H1 (cell line): Measurements from ENCODE around the gene PCDHA1. TPM values are rescaled to one million over a fixed set of nuclear protein-coding genes. Genes with fewer than 3 reads are reported as not detected.
A peak's percentile ranks its signal among the peaks of the same experiment; 100 is the strongest.

Experiments used
- CTCF ChIA-PET: fragments of 300-600 bp; sonication (Branson Sonifier 250); formaldehyde crosslinking; loops from one replicate; lab custom pipeline; 2021; ENCODE audit not compliant: partially characterized antibody; lab: Charles Lee
- POLR2A ChIA-PET: fragments of 300-600 bp; sonication (Branson Sonifier 250); formaldehyde crosslinking; loops from one replicate; lab custom pipeline; 2021; ENCODE audit warnings: inconsistent platforms; ENCODE audit not compliant: partially characterized antibody; lab: Charles Lee
- DNase-seq, 2 experiments: peaks; one replicate each; pipeline versions ENCODE4 v3.0.0 to v3.0.0-alpha.2; 2010 to 2022; ENCODE audit warnings: low spot score in 2 of 2, low read depth in 1 of 2, mixed read lengths in 1 of 2
- FAIRE-seq: peaks from 2 replicates; lab custom pipeline; 2011; peaks lifted over from hg19 to GRCh38; lab: Jason Lieb, UNC
- H2AFZ ChIP-seq: 2 replicates; pipeline ENCODE4 v1.8.1; 2012; ENCODE audit warnings: low read length, inconsistent platforms
- H2AK5ac ChIP-seq: 2 replicates; pipeline ENCODE4 v1.6.1; 2013; ENCODE audit warnings: low read depth, low read length
- H2BK120ac ChIP-seq: replicated peaks from 2 replicates; pipeline ENCODE3; 2013; ENCODE audit warnings: low read depth, low read length, inconsistent platforms
- H2BK12ac ChIP-seq: 2 replicates; pipeline ENCODE4 v1.6.1; 2013; ENCODE audit warnings: low read depth, low read length
- H2BK15ac ChIP-seq: 2 replicates; pipeline ENCODE4 v1.6.1; 2013; ENCODE audit warnings: low read length
- H2BK20ac ChIP-seq: 2 replicates; pipeline ENCODE4 v1.6.1; 2013; ENCODE audit warnings: low read length
- H2BK5ac ChIP-seq: 2 replicates; pipeline ENCODE4 v1.6.1; 2013; ENCODE audit warnings: low read depth, low read length
- H3K14ac ChIP-seq: 2 replicates; pipeline ENCODE4 v1.6.1; 2013; ENCODE audit warnings: inconsistent platforms; ENCODE audit not compliant: insufficient read length
- H3K18ac ChIP-seq: 2 replicates; pipeline ENCODE4 v1.6.1; 2013; ENCODE audit warnings: low read length; ENCODE audit errors: extremely low read depth
- H3K23ac ChIP-seq: 2 replicates; pipeline ENCODE4 v1.6.1; 2013; ENCODE audit warnings: inconsistent platforms; ENCODE audit not compliant: insufficient read length
- H3K23me2 ChIP-seq: 2 replicates; pipeline ENCODE4 v1.6.1; 2013; ENCODE audit warnings: low read depth, low read length
- H3K27ac ChIP-seq: 2 replicates; pipeline ENCODE4 v1.6.1; 2011; ENCODE audit warnings: low read depth, low read length, inconsistent platforms
- H3K27me3 ChIP-seq, 4 experiments: replicated peaks in 1 of 4; 1 replicate in 1 of 4; 2 replicates in 3 of 4; pipeline versions ENCODE4 v1.6.1 to v1.8.1; 2011 to 2013; ENCODE audit warnings: low read length in 3 of 4, mild to moderate bottlenecking in 3 of 4, inconsistent platforms in 2 of 4, mixed read lengths in 2 of 4, moderate library complexity in 1 of 4; ENCODE audit not compliant: control insufficient read depth in 3 of 4, insufficient read depth in 3 of 4; ENCODE audit errors: extremely low read depth in 1 of 4
- H3K36me3 ChIP-seq, 4 experiments: 2 replicates each; pipeline versions ENCODE4 v1.6.1 to v1.8.1; 2011 to 2013; ENCODE audit warnings: mild to moderate bottlenecking in 4 of 4, low read length in 3 of 4, moderate library complexity in 2 of 4, control low read depth in 1 of 4, inconsistent platforms in 1 of 4; ENCODE audit not compliant: insufficient read depth in 4 of 4, control insufficient read depth in 2 of 4
- H3K4ac ChIP-seq: replicated peaks from 2 replicates; pipeline ENCODE3; 2013; ENCODE audit warnings: low read length, low read depth, mixed read lengths, inconsistent platforms; ENCODE audit not compliant: insufficient read length
- H3K4me1 ChIP-seq, 4 experiments: replicated peaks in 1 of 4; 1 replicate in 1 of 4; 2 replicates in 3 of 4; pipeline versions ENCODE4 v1.6.1 to v1.8.1; 2011 to 2013; ENCODE audit warnings: low read length in 3 of 4, inconsistent platforms in 2 of 4, mixed read lengths in 1 of 4; ENCODE audit not compliant: insufficient read depth in 4 of 4, control insufficient read depth in 3 of 4
- H3K4me2 ChIP-seq, 2 experiments: 2 replicates each; pipeline versions ENCODE4 v1.6.1 to v1.8.1; 2011 to 2013; ENCODE audit warnings: low read depth in 2 of 2, low read length in 2 of 2, control low read depth in 1 of 2, inconsistent platforms in 1 of 2, mild to moderate bottlenecking in 1 of 2; ENCODE audit not compliant: insufficient read depth in 1 of 2
- H3K4me3 ChIP-seq, 4 experiments: fragments of 200-600, 300-600 bp in 1 of 4; sonication (generic), shearing (Covaris generic), sonication (Bioruptor Twin) in 1 of 4; 2 replicates each; pipeline versions ENCODE4 v1.5.1 to v1.8.1; 2011 to 2016; ENCODE audit warnings: low read length in 4 of 4, low read depth in 3 of 4, control low read depth in 2 of 4, inconsistent platforms in 2 of 4, mild to moderate bottlenecking in 2 of 4, mixed read lengths in 1 of 4, moderate library complexity in 1 of 4; ENCODE audit not compliant: insufficient read depth in 2 of 4; ENCODE audit errors: extremely low read depth in 1 of 4
- H3K56ac ChIP-seq: replicated peaks from 2 replicates; pipeline ENCODE3; 2013; ENCODE audit warnings: low read depth, mild to moderate bottlenecking, mixed read lengths, low read length, inconsistent platforms; ENCODE audit not compliant: insufficient read length
- H3K79me1 ChIP-seq: 2 replicates; pipeline ENCODE4 v1.6.1; 2013; ENCODE audit warnings: low read depth, low read length, control low read depth
- H3K79me2 ChIP-seq, 2 experiments: 2 replicates each; pipeline versions ENCODE4 v1.6.1 to v1.8.1; 2012 to 2013; ENCODE audit warnings: low read length in 2 of 2, mild to moderate bottlenecking in 2 of 2, inconsistent platforms in 1 of 2; ENCODE audit not compliant: insufficient read depth in 2 of 2, control insufficient read depth in 1 of 2
- H3K9ac ChIP-seq, 4 experiments: replicated peaks in 1 of 4; 1 replicate in 1 of 4; 2 replicates in 3 of 4; pipeline versions ENCODE4 v1.6.1 to v1.8.1; 2011 to 2013; ENCODE audit warnings: low read depth in 3 of 4, low read length in 3 of 4, control low read depth in 2 of 4, mild to moderate bottlenecking in 2 of 4, moderate library complexity in 2 of 4, inconsistent platforms in 1 of 4; ENCODE audit errors: extremely low read depth in 1 of 4
- H3K9me3 ChIP-seq, 2 experiments: 2 replicates each; pipeline versions ENCODE4 v1.6.1 to v1.8.1; 2012 to 2013; ENCODE audit warnings: mild to moderate bottlenecking in 2 of 2, moderate library complexity in 2 of 2, control low read depth in 1 of 2, inconsistent platforms in 1 of 2, low read depth in 1 of 2, low read length in 1 of 2, mixed read lengths in 1 of 2; ENCODE audit not compliant: insufficient read depth in 2 of 2
- H4K20me1 ChIP-seq, 2 experiments: replicated peaks in 1 of 2; 2 replicates each; pipeline versions ENCODE3 to v1.8.1; 2011 to 2013; ENCODE audit warnings: inconsistent platforms in 2 of 2, low read length in 2 of 2, mild to moderate bottlenecking in 1 of 2; ENCODE audit not compliant: insufficient read depth in 2 of 2, control insufficient read depth in 1 of 2
- H4K5ac ChIP-seq: 2 replicates; pipeline ENCODE4 v1.6.1; 2013; ENCODE audit warnings: low read length, low read depth, mixed read lengths, inconsistent platforms; ENCODE audit not compliant: insufficient read length
- H4K8ac ChIP-seq: 2 replicates; pipeline ENCODE4 v1.8.0; 2013; ENCODE audit warnings: mild to moderate bottlenecking, moderate library complexity, low read length, inconsistent platforms; ENCODE audit not compliant: insufficient read depth; ENCODE audit errors: extremely low read depth
- H4K91ac ChIP-seq: replicated peaks from 2 replicates; pipeline ENCODE3; 2013; ENCODE audit warnings: low read length, mixed read lengths, inconsistent platforms; ENCODE audit not compliant: insufficient read length
- JUND ChIP-seq: IDR thresholded peaks from 2 replicates; pipeline ENCODE4 v1.6.1; 2011; ENCODE audit warnings: mild to moderate bottlenecking, improper control_type of control experiment, low read length
- MAX ChIP-seq: IDR thresholded peaks from 2 replicates; pipeline ENCODE4 v1.6.1; 2012; ENCODE audit warnings: inconsistent platforms
- NANOG ChIP-seq: IDR thresholded peaks from 2 replicates; pipeline ENCODE4 v1.6.1; 2011; ENCODE audit warnings: low read length, low read depth, mild to moderate bottlenecking, inconsistent platforms; ENCODE audit not compliant: insufficient read depth, poor library complexity, severe bottlenecking
- PHF8 ChIP-seq: fragments of 200-600 bp; sonication (generic); conservative IDR thresholded peaks from 2 replicates; pipeline ENCODE4 v1.7.1; 2012; ENCODE audit warnings: low read depth, mild to moderate bottlenecking, inconsistent platforms, low read length, moderate library complexity
- RAD21 ChIP-seq, 2 experiments: IDR thresholded peaks in 1 of 2; conservative IDR thresholded peaks in 1 of 2; 2 replicates each; pipeline ENCODE4 v1.6.1; 2011; ENCODE audit warnings: low read depth in 2 of 2, low read length in 2 of 2, improper control_type of control experiment in 1 of 2, inconsistent platforms in 1 of 2, mild to moderate bottlenecking in 1 of 2, moderate library complexity in 1 of 2
- WGBS, 2 experiments: shearing (Covaris generic) in 1 of 2; methylation state at CpG; one replicate each; pipeline versions ENCODE4 v1.1.6 to v1.1.7; 2013 to 2015; ENCODE audit warnings: low lambda C conversion rate in 2 of 2, mixed read lengths in 2 of 2, inconsistent platforms in 1 of 2, low coverage in 1 of 2, missing lambda C conversion rate in 1 of 2; ENCODE audit not compliant: insufficient replicate concordance in 2 of 2, insufficient coverage in 1 of 2, insufficient read length in 1 of 2; ENCODE audit errors: extremely low coverage in 1 of 2, missing lambda C conversion rate in 1 of 2; 5-methylcytosine and 5-hydroxymethylcytosine counted together
- polyA plus RNA-seq, 7 experiments: library from polyadenylated mRNA; depleted of rRNA in 3 of 7; stranded (reverse) in 5 of 7; unstranded in 2 of 7; fragments of >200 nt in 5 of 7; fragments of 200-250 nt in 2 of 7; gene quantifications; 1 replicate in 5 of 7; 2 replicates in 1 of 7; 4 replicates in 1 of 7; pipeline versions ENCODE4 v1.2.1 to v1.2.3, GENCODE V29; 2011 to 2013; ENCODE audit warnings: missing spikeins in 2 of 7, mixed read lengths in 2 of 7
- total RNA-seq: library from RNA; stranded (reverse); fragmentation: NEBNext Ultra II Directional; extraction: Animal tissue kit (Norgen Biotek cat#: 25700); gene quantifications from 2 replicates; pipeline ENCODE4 v1.2.1, GENCODE V29; 2021
- TF ChIP-seq, protein P1 (sequence below), 3 experiments: IDR thresholded peaks; 1 replicate in 2 of 3; 2 replicates in 1 of 3; pipeline versions ENCODE4 v1.5.1 to v1.6.1; 2011; ENCODE audit warnings: low read length in 3 of 3, mild to moderate bottlenecking in 3 of 3, inconsistent platforms in 2 of 3, low read depth in 1 of 3, moderate library complexity in 1 of 3; ENCODE audit not compliant: insufficient read depth in 1 of 3; ENCODE audit errors: control extremely low read depth in 1 of 3

The PCDHA1 gene
- total and polyA plus RNA-seq, 2 of the 8 experiments (the other 6 are each of a cell fraction or from before 2014, with no cell fraction given) = 0.23 to 0.50 TPM

GRCh38 chr5:140881889-140882590, 96.1 kb downstream of the PCDHA1 start, which contains the start of gene PCDHA13:
Gene PCDHA13, plus strand, starts transcription at chr5:140882124. Its CDS starts 145 bp downstream, at chr5:140882269.
- peaks cover 0 to 11% (median 0%) of the 10 kb centered on the region in 4 experiments; a peak in 2 of 8 replicates for H3K36me3 ChIP-seq
- no peak within 1 kb of the TSS for H2BK12ac ChIP-seq
- WGBS, 2 experiments = 47% methylated on average over 35 of the region's 35 CpGs; no CpG with 5 or more reads in 1 of the 2 experiments
- H2BK5ac ChIP-seq = no peak within 1 kb of the TSS
- no peak within 1 kb of the TSS for H2AK5ac ChIP-seq
- no peaks in the 10 kb centered on the region for H3K4me1 ChIP-seq
- no peak within 1 kb of the TSS for H4K5ac ChIP-seq
- H2BK20ac ChIP-seq = no peak within 1 kb of the TSS
- H3K9ac ChIP-seq = peak within 1 kb of the TSS in 1 of 4 experiments; percentile 4; a peak in 1 of 7 replicates
- no peak within 1 kb of the TSS for H3K56ac ChIP-seq
- no peaks in the 10 kb centered on the region for H3K27me3 ChIP-seq
- H3K79me2 ChIP-seq = no peaks in the 10 kb centered on the region; a peak in 1 of 4 replicates
- H3K4me3 ChIP-seq = peak within 1 kb of the TSS; percentile 11 to 60 (median 58); a peak in 7 of 8 replicates
- CTCF ChIA-PET = interaction anchor here (0.6 to 7.5 kb wide), 27 partner anchors 9 to 698 kb away, joined by 3 to 95 read pairs (median 6); partner anchors contain the start of genes PCDHA11, PCDHA8, PCDHAC1 and PCDHAC2
- FAIRE-seq (peak; percentile 7), DNase-seq (no peak)
- no peak within 1 kb of the TSS for H2BK15ac ChIP-seq
- H3K4ac ChIP-seq = no peak within 1 kb of the TSS
- H2BK120ac ChIP-seq = no peak within 1 kb of the TSS
- H3K79me1 ChIP-seq = no peaks in the 10 kb centered on the region; the same call in 1 of the 2 replicates
- H3K23ac ChIP-seq = no peak within 1 kb of the TSS
- no peak within 1 kb of the TSS for H4K8ac ChIP-seq
- no peaks in the 10 kb centered on the region; a peak in 1 of 4 replicates for H3K9me3 ChIP-seq
- POLR2A ChIA-PET = interaction anchor here (2.7 kb wide), 1 partner anchor 158 kb away, joined by 17 read pairs; no protein-coding TSS in a partner anchor
- no peak within 1 kb of the TSS for H3K18ac ChIP-seq
- peaks cover 0 to 5% of the 10 kb centered on the region in 2 experiments for H4K20me1 ChIP-seq
- no peak within 1 kb of the TSS for H3K27ac ChIP-seq
- H2AFZ ChIP-seq = no peak within 1 kb of the TSS
- no peak within 1 kb of the TSS for H3K14ac ChIP-seq
- H4K91ac ChIP-seq = no peak within 1 kb of the TSS
- peak within 1 kb of the TSS; percentile 31 to 65; a peak in 3 of 4 replicates for H3K4me2 ChIP-seq
- H3K23me2 ChIP-seq = no peaks in the 10 kb centered on the region
- TF ChIP-seq NANOG (no peak), RAD21 (IDR thresholded peaks at IDR 0.05 in 1 of 2, conservative IDR thresholded peaks at IDR 0.05 in 1 of 2; ENCODE audit: low read depth in 2 of 2, low read length in 2 of 2) (peak; percentile 66 to 67), PHF8 (0 out of 2 replicates have a peak, but pooled peaks have one; percentile 35), JUND (peak; percentile 44; the same call in 1 of the 2 replicates), MAX (peak; percentile 26; the same call in 1 of the 2 replicates)
- TF ChIP-seq, protein P1, sequence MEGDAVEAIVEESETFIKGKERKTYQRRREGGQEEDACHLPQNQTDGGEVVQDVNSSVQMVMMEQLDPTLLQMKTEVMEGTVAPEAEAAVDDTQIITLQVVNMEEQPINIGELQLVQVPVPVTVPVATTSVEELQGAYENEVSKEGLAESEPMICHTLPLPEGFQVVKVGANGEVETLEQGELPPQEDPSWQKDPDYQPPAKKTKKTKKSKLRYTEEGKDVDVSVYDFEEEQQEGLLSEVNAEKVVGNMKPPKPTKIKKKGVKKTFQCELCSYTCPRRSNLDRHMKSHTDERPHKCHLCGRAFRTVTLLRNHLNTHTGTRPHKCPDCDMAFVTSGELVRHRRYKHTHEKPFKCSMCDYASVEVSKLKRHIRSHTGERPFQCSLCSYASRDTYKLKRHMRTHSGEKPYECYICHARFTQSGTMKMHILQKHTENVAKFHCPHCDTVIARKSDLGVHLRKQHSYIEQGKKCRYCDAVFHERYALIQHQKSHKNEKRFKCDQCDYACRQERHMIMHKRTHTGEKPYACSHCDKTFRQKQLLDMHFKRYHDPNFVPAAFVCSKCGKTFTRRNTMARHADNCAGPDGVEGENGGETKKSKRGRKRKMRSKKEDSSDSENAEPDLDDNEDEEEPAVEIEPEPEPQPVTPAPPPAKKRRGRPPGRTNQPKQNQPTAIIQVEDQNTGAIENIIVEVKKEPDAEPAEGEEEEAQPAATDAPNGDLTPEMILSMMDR (IDR thresholded peaks at IDR 0.05; ENCODE audit: control extremely low read depth in 1 of 3, insufficient read depth in 1 of 3, low read depth in 1 of 3, low read length in 3 of 3) = peak; percentile 19 to 57 (median 52); a peak in 3 of 4 replicates
